HG02610 (cell line): Measurements from ENCODE around the gene XRN1.
A peak's percentile ranks its signal among the peaks of the same experiment; 100 is the strongest.
"Not testable (repeated sequence)": the region's sequence is repeated elsewhere in the genome, so short reads cannot be mapped to it uniquely, and the experiment has no call there.

ENCODE experiments used
- ATAC-seq: cut with Tn5 transposase; IDR thresholded peaks from one replicate; pipeline ENCODE4 v1.9.1; 2021; ENCODE audit warnings: mild to moderate bottlenecking, moderate library complexity; ENCODE audit not compliant: unreplicated experiment

Gene XRN1

DNA sequence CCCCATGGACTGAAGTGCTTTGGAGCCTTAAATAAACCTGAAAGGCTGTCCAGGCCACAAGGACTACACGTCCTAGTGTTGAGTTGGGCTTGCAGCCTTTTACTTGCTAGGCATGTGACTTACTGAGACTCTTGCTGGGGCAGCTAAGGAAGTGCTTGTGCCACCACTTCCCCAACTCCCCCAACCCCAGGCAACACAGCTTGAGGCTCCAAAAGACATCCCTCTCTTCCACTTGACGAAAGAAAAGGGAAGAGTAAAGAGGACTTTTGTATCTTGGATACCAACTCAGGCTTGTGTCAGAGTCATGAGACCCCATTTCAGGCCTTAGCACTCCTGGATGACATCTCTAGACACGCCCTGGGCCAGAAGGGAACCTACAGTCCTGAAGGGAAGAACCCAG is 109.8 kb downstream of the XRN1 start:
- no peak for ATAC-seq

- ATAC-seq: no peak
Measured at GRCh38 chr3:142332390-142332789, 115.4 kb downstream of the XRN1 start.

DNA sequence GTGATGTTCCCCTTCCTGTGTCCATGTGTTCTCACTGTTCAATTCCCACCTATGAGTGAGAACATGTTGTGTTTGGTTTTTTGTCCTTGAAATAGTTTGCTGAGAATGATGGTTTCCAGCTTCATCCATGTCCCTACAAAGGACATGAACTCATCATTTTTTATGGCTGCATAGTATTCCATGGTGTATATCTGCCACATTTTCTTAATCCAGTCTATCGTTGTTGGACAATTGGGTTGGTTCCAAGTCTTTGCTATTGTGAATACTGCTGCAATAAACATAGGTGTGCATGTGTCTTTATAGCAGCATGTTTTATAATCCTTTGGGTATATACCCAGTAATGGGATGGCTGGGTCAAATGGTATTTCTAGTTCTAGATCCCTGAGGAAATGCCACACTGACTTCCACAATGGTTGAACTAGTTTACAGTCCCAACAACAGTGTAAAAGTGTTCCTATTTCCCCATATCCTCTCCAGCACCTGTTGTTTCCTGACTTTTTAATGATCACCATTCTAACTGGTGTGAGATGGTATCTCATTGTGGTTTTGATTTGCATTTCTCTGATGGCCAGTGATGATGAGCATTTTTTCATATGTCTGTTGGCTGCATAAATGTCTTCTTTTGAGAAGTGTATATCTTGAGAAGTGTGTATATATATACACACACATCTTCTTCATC is 123.4 kb downstream of the XRN1 start:
- ATAC-seq: not testable (repeated sequence)

DNA sequence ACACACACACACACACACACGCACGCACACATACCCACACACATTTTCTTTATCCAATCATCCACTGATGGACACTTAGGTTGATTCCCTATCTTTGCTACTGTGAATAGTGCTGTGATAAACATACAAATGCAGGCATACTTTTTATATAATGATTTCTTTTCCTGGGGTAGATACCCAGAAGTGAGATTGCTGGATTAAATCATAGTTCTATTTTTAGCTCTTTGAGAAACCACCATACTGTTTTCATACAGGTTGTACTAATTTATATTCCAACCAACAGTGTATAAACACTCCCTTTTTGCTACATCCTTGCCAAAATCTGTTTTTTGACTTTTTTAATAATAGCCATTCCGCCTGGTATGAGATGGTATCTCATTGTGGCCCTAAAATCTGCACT is 127.9 kb downstream of the XRN1 start:
- no peak for ATAC-seq

DNA sequence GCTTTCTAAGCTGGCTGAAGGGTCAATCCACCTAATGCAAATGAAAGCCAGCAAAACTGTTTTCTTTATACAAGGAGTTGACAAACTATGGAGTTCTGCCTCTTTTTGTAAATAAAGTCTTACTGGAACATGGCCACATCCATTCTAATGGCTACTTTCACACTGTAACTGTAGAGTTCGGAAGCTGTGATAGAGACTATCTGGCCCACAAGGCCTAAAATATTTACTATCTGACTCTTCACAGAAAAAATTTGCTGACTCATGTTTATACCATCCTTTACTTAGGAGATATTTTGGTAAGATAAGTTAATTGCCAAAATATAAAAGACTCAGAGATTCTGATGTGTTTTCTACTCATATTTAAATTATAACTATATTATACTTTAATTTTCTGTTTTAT is 128.7 kb downstream of the XRN1 start:
- ATAC-seq: no peak

DNA sequence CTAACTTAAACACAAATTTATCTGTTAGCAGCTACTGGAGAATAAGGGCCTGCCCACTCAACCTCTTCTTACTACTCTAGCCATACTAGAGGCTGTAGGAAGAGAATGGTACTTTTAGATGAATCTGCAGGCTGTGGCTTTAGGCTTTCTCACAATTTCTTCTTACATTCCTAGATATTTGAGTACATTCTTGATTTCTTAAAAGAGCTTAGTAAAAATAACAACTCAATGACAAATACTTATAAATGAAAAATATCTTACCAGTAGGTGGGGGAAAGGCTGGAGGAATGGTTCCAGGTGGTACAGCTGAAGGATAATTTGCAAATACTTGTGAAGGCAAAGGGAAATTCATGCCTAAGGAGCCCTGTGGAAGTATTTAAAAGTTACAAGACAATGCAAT is 129.5 kb downstream of the XRN1 start:
- no peak for ATAC-seq

- not testable (repeated sequence) for ATAC-seq
Measured at GRCh38 chr3:142315978-142316388, 131.9 kb downstream of the XRN1 start.

DNA sequence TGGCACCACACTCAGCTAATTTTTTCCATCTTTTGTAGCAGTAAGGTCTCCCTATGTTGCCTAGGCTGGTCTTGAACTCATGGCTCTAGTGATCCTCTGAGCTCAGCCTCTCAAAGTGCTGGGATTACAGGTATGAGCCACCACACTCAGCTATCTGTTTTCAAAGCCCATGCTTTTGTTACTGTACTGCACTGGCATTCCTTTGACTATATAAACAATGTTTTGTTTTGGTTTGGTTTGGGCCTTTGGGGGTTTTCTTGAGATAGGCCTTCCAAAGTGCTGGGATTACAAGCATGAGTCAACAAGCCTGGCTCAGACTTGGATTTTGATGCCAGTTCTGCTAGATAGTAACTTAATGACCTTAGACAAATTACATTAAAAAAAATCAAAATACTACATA is 132.8 kb downstream of the XRN1 start:
- ATAC-seq: no peak

- no peak for ATAC-seq
Measured at GRCh38 chr3:142310439-142310838, 137.4 kb downstream of the XRN1 start.

- not testable (repeated sequence) for ATAC-seq
Measured at GRCh38 chr3:142302847-142303246, 145.0 kb downstream of the XRN1 start.

DNA sequence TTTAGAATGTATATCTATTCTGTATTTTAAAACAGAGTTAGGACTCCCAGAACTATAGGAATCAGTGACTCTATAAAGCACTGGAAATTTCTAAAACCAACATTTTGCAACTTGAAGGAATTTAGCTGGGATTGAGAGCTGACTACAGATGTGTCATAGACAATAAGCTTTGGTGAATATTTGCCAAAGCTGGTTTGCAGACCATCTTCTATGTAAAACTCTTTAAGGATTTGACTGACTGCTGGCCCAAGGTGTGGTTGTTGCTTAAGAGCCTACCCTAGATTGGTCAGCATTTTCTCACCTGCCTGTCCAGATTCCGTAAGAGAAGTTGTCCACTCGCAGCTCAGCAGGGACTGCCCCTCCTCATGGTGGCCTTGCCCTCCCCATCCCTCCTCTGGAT is 149.2 kb downstream of the XRN1 start:
- no peak for ATAC-seq

GRCh38 chr3:142296507-142296906 is 151.3 kb downstream of the XRN1 start:
- ATAC-seq: no peak

- ATAC-seq: no peak
Measured at GRCh38 chr3:142287866-142288638, 159.8 kb downstream of the XRN1 start.

GRCh38 chr3:142285083-142285517 is 162.7 kb downstream of the XRN1 start:
- ATAC-seq: no peak

DNA sequence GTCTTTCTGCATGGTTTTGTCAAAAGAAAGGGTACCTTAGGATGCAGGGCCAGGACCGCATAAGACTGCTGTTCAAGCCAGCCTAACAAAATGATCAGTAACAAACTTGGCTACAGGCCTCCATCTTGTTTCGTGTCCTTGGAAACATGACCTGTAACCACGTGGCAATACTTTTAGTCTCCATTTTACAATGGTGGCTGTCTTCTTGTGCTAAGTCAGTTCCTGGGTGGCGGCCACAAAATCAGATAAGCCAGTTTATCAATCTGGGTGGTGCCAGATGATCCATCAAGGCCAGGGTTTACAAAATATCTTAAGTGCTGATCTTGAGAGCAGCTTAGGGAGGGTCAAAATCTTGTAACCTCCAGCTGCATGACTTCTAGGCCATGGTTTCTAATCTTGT is 165.3 kb downstream of the XRN1 start:
- no peak for ATAC-seq

- no peak for ATAC-seq
Measured at GRCh38 chr3:142281474-142281873, 166.4 kb downstream of the XRN1 start.

DNA sequence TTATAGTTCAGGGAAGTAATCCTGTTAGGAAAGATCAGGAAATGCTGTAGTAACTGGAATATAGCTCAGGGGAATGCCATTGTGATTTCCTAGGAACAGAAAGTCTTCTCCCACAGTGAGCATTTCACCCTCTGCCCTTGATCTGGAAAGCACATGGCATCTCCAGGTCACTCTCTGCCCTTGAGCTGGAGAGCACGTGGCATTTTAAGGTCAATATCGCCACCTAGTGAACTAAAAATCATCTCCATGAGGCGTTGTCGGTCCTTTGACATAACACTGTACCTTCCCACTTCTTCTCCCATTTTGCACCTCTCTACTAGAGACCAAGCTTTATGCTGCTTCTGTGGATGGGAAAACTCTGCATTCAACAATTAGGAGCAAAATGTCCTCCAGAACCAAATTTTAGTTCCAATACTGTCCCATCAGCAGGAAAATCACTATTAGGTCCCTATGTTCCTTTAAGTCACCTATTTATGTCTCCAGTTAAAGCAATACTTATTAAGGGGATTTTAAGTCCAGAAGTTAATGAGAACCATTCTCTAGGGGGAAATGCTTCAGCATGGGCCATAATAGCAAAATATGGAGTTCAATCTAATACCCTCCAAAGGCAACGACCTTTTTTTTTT is 167.8 kb downstream of the XRN1 start:
- ATAC-seq: peak; percentile 87

DNA sequence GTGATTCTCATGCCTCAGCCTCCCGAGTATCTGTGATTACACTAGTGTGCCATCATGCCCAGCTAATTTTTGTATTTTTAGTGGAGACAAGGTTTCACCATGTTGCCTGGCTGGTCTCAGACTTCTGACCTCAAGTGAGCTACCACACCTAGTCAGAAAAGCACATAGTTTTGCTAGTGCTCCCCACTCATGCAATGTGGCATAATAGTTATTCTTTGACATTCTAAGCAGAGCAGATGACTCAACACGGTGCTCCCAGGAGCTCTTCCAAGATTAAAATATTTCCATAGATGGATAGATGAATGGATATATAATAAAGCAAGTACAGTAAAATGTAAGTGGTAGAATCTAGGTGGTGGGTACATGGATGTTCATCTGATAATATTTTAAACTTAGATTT is 169.4 kb downstream of the XRN1 start:
- ATAC-seq: no peak

DNA sequence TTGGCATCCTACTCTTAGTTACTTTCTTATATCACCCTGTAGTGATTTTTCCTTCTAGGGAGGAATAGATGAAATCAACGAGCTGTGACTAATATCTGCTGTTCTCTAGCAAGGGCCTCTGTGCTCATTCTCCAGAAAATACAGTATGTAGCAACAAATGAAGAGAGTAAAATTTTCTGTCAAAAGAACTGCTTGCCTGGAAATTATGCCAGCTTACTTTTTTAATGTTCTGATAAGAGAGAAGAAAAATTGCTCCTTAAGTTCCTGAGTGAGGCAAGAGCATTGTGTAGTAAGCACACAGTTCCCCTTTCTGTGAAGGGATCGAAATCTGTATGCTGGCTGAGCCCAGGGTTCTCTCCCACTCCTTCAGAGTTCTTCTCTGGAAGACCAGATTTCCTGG is 171.1 kb downstream of the XRN1 start:
- no peak for ATAC-seq

- ATAC-seq: no peak
Measured at GRCh38 chr3:142275856-142276255, 172.0 kb downstream of the XRN1 start.

- no peak for ATAC-seq
Measured at GRCh38 chr3:142274908-142275307, 172.9 kb downstream of the XRN1 start.

DNA sequence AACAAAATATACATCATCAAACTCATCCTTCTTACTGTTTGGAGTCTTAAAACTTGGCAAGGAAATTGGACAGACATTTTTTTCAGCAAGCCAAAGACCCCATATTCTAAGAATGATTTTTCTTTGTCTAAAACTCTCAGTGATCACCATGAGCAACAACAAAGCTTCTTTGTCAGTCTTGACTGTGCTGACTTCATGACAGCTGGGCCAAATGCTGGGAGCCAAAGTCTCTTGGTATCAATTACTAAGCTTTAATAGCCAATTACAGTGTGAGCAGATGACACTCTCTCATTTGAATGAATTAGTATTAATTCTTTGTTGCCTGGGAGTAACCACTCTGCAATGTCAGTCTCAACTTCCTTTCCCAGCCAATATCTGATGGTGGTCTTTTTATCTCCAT is 174.3 kb downstream of the XRN1 start:
- ATAC-seq: no peak
